Measurements from ENCODE around the gene TEX38.
A peak's percentile ranks its signal among the peaks of the same experiment; 100 is the strongest.
"Not testable (repeated sequence)": the region's sequence is repeated elsewhere in the genome, so short reads cannot be mapped to it uniquely, and the experiment has no call there.

The TEX38 gene

DNA sequence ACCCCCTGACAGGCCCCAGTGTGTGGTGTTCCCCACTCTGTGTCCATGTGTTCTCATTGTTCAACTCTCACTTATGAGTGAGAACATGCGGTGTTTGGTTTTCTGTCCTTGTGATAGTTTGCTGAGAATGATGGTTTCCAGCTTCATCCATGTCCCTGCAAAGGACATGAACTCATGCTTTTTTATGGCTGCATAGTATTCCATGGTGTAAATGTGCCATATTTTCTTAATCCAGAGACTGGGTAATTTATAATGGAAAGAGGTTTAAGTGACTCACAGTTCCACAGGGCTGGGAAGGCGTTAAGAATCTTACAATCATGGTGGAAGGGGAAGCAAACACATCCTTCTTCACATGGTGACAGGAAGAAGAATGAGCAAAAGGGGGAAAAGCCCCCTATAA lies 17.0 kb upstream of the TEX38 start:
- DNase-seq; intact Hi-C loops (cut with DNase I): not testable (repeated sequence)

GRCh38 chr1:46655848-46656247 lies 15.8 kb upstream of the TEX38 start:
- intact Hi-C loops (cut with DNase I): no loop called here
- DNase-seq: no peak

DNA sequence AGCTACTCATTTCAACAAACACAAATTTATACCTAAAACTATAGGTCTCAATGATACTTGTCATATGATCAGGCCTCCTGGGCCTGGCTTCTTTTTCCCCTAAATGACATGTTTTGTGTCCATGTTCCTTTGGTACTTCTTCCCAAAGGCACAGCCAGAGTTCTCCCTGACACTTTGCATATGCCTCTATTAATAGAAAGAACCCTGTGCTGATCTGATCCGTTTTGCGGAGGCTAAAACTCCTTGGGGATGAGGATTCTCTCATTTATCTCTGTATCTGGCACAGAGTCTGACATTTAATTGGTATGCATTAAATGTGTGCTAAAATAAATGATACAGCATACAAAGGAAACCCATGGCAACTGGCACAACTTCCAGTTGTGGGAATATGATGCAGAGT lies 15.0 kb upstream of the TEX38 start:
- intact Hi-C loops (cut with DNase I): no loop called here

DNA sequence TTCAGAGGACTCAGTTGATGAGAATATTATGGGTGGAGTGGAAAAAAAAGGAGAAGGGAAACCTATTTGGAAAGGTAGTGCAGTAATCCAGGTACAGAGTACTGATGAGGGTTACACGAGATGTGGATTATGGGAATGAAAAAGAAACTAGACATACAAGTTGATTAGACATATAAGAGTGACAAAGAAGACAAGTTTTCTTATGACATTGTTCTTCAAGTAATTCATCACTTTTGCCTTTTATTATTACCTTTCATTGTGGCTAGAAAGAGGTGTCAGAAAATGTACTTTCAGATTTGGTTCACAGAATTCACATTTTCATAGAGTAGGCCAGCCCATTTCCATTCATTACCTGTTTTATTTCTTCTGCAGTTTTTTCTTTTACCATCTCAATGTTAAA lies 13.9 kb upstream of the TEX38 start:
- intact Hi-C loops (cut with DNase I): no loop called here
- DNase-seq: no peak

More for the DNA sequence above, 15.0 kb upstream of the TEX38 start:
- DNase-seq: no peak

DNA sequence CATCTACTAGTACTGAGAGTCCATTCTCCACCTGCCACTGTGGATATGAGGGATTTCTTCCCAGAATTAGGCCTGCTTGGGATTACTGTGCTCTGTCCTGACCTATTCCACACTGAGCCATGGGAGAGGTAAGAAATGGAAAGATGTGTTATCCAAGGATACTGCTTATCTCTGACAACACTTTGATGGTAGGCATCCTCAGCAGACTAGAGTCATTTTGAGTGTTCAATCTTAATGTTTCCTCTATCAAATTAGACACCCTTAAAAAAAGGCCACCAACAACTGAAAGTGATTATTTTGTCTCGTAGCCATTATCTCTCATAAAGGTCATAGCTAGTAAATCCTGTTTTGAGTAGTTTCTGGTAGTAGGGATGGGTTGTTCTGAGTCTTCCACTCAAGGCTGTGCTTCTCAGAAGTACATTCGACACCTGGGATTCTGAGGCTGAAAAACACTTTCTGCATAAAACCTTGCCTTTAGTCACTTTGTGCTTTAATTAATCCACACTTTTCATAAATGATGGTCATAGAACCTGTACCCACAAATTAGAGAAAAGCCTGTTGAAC lies 12.3 kb upstream of the TEX38 start:
- no peak for DNase-seq
- intact Hi-C loops (cut with DNase I): no loop called here

DNA sequence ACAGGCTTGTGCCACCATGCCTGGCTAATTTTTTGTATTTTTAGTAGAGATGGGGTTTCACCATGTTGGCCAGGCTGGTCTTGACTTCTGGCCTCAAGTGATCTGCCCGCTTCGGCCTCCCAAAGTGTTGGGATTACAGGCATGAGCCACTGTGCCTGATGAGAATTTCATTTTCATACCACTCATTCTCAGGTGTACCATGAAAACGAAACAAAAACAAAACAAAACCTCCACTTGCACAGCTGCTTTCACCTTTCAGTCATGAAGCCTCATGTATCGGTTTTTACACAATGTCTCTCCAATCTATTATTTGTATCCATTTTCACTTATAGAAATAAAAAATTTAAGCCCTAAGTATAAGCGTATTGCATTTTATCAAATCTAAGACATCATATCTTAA lies 11.5 kb upstream of the TEX38 start:
- not testable (repeated sequence) for DNase-seq
- intact Hi-C loops (cut with DNase I): loop anchor here (10.0 kb wide), 1 partner anchor 55 kb away; the partner anchor contains the start of gene MKNK1

DNA sequence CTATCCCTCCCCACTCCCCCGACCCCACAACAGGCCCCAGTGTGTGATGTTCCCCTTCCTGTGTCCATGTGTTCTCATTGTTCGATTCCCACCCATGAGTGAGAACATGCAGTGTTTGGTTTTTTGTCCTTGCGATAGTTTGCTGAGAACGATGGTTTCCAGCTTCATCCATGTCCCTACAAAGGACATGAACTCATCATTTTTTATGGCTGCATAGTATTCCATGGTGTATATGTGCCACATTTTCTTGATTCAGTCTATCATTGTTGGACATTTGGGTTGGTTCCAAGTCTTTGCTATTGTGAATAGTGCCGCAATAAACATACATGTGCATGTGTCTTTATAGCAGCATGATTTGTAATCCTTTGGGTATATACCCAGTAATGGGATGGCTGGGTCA lies 8.7 kb upstream of the TEX38 start:
- DNase-seq: not testable (repeated sequence)
- intact Hi-C loops (cut with DNase I): loop anchor here (10.0 kb wide), 1 partner anchor 58 kb away; the partner anchor contains the start of gene MKNK1

GRCh38 chr1:46665983-46666382 lies 5.7 kb upstream of the TEX38 start:
- intact Hi-C loops (cut with DNase I): loop anchor here (10.0 kb wide), 1 partner anchor 61 kb away; the partner anchor contains the start of gene MKNK1
- no peak for DNase-seq

DNA sequence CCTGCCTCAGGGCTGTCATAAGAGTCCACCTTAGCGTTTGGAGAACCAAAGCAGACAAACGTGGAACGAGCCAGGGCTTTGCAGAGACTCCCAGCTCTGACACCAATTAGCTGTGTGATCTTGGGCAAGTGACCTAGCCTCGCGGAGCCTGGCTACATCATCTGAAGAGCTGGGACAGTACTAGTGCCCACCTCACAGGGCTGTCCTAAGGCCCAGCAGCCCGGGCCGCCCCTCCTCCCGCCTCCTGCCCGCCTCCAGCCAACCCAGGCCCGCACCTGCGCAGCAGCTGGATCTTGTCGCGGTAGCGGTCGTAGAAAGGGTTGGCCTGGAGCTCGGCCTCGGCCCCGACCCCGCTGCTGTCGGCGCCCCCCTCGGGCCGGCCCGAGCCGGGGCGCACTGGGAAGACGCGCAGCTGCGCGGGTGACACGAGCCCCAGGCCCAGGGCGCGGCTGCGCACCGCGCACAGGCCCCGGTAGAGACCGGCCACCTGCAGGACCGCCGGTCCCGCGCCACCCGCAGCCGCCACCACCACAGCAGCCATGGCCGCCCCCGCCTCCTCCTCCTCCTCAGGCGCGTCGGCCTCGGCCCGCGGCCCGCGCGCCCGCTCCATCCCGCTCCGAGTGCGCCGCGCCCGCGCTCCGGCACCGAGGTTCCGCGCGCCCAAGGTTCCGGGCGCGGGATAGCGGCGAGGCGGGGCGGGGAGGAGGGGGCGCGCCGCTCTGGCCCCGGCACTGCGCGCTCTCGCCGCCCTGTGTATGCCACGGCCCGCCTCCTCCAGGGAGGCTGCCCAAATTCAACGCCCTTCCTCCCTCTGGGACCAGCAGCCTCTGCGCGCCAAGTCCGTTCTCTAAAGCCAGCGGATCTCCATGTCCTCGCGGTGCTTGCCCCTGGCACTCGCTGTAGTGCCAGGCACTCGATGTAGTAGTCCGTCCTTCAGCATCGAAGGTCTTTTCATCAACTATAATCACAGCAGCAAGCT lies 3.6 kb upstream of the TEX38 start, which contains the start of gene ATPAF1:
Gene ATPAF1 (minus strand): TSS at position 583 of the 979 bp plus-strand sequence. CDS start 42 bp downstream, at position 541.
- intact Hi-C loops (cut with DNase I): loop anchor here (2.0 to 10.0 kb wide), 2 partner anchors 51 to 63 kb away; partner anchors contain the start of genes EFCAB14 and MKNK1
- peak; percentile 48 to 95 (median 70) for DNase-seq

GRCh38 chr1:46670134-46670533 lies 1.5 kb upstream of the TEX38 start:
- intact Hi-C loops (cut with DNase I): no loop called here

DNA sequence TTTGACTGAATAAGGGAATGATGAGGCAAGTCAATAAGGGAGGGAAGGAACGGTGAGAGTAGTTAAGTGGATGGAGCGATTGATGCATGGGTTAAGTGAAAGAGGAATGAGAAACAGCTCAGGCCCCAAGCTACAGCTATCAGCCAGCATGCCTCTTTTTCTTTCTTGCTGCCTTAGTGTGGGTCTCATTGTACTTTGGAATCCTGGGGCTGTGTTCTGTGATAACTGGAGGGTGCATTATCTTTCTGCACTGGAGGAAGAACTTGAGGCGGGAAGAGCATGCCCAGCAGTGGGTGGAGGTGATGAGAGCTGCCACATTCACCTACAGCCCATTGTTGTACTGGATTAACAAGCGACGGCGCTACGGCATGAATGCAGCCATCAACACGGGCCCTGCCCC lies 1.0 kb downstream of the TEX38 start:
- no peak for DNase-seq
- intact Hi-C loops (cut with DNase I): no loop called here

More at GRCh38 chr1:46670134-46670533, 1.5 kb upstream of the TEX38 start:
- no peak for DNase-seq

- DNase-seq: no peak
- intact Hi-C loops (cut with DNase I): no loop called here
Observed at GRCh38 chr1:46673749-46674182, 2.1 kb downstream of the TEX38 start.

GRCh38 chr1:46675549-46676314 lies 4.1 kb downstream of the TEX38 start:
- intact Hi-C loops (cut with DNase I): no loop called here
- DNase-seq: no peak

GRCh38 chr1:46676531-46676930 lies 4.9 kb downstream of the TEX38 start:
- DNase-seq: no peak
- intact Hi-C loops (cut with DNase I): no loop called here

DNA sequence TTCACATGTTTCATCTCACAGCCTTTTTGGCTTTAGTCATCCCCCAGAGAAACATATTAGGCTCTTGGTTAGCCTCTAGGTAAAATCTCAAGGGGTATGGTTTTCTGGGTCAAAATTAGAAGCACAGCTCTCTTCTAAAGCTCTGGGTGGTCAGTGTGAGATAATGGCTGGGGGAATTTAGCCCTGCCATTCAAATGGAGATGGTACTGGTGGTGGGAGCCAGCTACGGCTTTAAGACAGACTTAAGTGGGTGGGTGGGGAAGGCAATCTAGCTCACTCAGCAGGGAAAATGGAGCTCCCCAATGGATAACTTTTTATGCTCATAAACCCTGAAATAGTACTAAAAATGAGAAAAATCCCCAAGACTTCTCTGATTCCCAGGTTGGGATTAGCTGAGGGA lies 5.7 kb downstream of the TEX38 start:
- intact Hi-C loops (cut with DNase I): no loop called here
- DNase-seq: no peak

DNA sequence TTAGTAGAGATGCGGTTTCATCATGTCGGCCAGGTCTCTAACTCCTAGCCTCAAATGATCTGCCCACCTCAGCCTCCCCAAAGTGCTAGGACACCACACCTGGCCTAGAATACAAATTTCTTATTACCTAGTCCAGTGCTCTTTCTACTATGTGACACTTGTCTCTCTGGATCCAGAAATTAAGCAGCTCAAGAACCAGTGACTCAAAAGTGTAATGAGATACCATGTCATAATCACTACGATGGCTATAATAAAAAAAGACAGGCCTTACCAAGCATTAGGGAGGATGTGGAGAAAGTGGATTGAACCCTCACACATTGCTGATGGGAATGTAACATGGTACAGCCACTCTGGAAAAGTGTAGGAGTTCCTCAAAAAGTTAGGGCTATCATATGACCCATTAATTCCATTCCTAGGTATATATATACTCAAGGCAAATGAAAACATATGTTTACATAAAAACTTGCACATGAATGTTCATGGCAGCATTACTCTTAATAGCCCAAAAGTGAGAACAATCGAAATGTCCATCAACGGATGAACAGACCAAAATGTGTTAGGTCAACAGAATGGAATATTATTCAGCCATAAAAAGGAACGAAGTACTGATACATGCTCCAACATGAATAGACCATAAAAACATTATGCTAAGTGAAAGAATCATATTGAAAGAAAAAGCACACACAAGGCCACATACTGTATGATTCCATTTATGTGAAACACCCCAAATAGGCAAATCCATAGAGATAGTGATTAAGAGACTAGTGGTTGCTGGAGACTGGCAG lies 8.3 kb downstream of the TEX38 start:
- intact Hi-C loops (cut with DNase I): no loop called here
- no peak for DNase-seq

DNA sequence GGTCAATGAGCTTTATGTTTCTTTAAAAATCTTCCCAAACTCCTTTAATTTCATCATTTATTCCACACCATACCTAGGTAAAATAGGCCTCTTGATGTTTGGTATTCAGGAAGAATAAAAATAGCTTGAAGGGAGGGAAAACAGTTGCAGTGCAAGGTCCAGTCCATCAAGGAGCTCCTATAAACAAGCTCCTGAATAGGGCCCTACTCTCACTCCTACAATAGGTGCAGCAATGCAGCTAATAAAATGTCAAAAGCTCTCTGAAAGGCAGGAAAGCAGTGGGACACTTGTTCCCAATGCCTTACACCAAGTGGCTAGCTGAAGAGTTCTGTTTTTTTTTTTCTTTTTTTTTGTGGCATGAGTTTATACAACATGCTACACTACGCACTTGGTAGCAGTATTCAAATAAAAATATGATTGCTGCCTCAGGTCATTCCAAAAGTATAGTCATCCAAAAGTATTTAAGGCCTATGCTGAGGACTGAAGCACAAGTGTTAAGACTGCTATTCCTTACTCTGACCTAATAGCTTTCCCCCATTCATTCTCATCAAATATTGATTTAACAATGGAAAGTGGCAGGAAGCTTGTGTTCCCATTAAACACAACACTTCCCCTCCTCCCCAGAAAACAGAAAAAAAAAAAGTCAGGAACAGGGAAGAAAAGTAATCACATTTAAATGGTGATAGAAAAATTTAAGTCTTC lies 9.8 kb downstream of the TEX38 start:
- intact Hi-C loops (cut with DNase I): no loop called here
- DNase-seq: no peak

DNA sequence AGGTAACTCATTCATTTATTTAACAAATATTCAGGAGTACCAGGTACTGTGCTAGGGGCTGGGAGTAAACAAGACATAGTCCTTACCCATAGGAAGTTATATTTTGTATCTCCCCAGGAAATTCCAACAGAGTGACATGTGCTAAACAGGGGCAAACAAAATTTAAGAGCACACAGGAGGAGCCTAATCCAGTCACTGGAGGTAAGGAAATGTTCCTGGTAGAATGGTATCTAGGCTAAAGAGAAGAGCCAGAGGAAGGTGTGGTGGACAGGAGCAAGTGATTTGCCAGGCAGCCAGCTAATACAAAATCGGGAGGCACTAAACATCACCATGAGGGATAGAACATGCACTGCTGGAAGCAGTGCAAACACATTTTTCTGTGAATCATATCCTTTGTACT lies 10.4 kb downstream of the TEX38 start:
- intact Hi-C loops (cut with DNase I): no loop called here

GRCh38 chr1:46684670-46685069 lies 13.0 kb downstream of the TEX38 start:
- no peak for DNase-seq
- intact Hi-C loops (cut with DNase I): no loop called here

More for the DNA sequence above, 10.4 kb downstream of the TEX38 start:
- DNase-seq: no peak

Data from posterior cingulate gyrus (tissue), 11 donors.